Upper lobe of left lung (tissue), 4 donors: ENCODE measurements around the gene TLX3.

ENCODE experiments used
- CTCF ChIP-seq, 6 experiments: fragments of 450-650 bp in 4 of 6; fragments of 200-600 bp in 2 of 6; sonication (generic) in 2 of 6; IDR thresholded peaks; one replicate each; pipeline ENCODE4 v1.5.1; 2016 to 2019; ENCODE audit warnings: antibody characterized with exemption in 6 of 6
- EP300 ChIP-seq, 4 donors: sonication (generic); formaldehyde crosslinking; IDR thresholded peaks; one replicate each; pipeline ENCODE4 v1.5.1; 2017; ENCODE audit warnings: antibody characterized with exemption in 4 of 4, control low read depth in 2 of 4

- TF ChIP-seq CTCF (IDR thresholded peaks at IDR 0.05) (no peak), EP300 (IDR thresholded peaks at IDR 0.05) (no peak)
Measured at GRCh38 chr5:171309276-171310211, 496 bp downstream of the TLX3 start.
